ENCODE measurements around the gene PFKFB2.

PFKFB2 gene

GRCh38 chr1:207021876-207022596 is 31.0 kb upstream of the PFKFB2 start:
- no peak for DNase-seq (ENCODE audit: low read depth in 1 of 2, low spot score in 1 of 2)
- no peak overlapping the region for H3K27ac ChIP-seq (replicated peaks)
- TF ChIP-seq SPI1 (IDR thresholded peaks at IDR 0.05; ENCODE audit: borderline replicate concordance, low read depth) (no peak), GABPA (IDR thresholded peaks at IDR 0.05; ENCODE audit: low read depth) (no peak), POLR2AphosphoS5 (IDR thresholded peaks at IDR 0.05; ENCODE audit: low read depth) (no peak), CTCF (IDR thresholded peaks at IDR 0.05; ENCODE audit: insufficient read depth, low read length) (no peak), REST (IDR thresholded peaks at IDR 0.05; ENCODE audit: insufficient replicate concordance, low read depth) (no peak)
- no peaks in the 10 kb centered on the region for H3K27me3 ChIP-seq (ENCODE audit: insufficient read depth, poor library complexity, severe bottlenecking)
- no peak overlapping the region for H3K4me3 ChIP-seq (replicated peaks; ENCODE audit: insufficient read depth, low read length)

- H3K27me3 ChIP-seq (ENCODE audit: insufficient read depth, poor library complexity, severe bottlenecking) = no peaks in the 10 kb centered on the region
- H3K4me3 ChIP-seq (replicated peaks; ENCODE audit: insufficient read depth, low read length) = no peak overlapping the region
- no peak for DNase-seq (ENCODE audit: low read depth in 1 of 2, low spot score in 1 of 2)
- no peak overlapping the region for H3K27ac ChIP-seq (replicated peaks)
- TF ChIP-seq SPI1 (IDR thresholded peaks at IDR 0.05; ENCODE audit: borderline replicate concordance, low read depth) = no peak
- no peak for TF ChIP-seq GABPA (IDR thresholded peaks at IDR 0.05; ENCODE audit: low read depth)
- TF ChIP-seq CTCF (IDR thresholded peaks at IDR 0.05; ENCODE audit: insufficient read depth, low read length) = no peak
- TF ChIP-seq REST (IDR thresholded peaks at IDR 0.05; ENCODE audit: insufficient replicate concordance, low read depth) = no peak
- no peak for TF ChIP-seq POLR2AphosphoS5 (IDR thresholded peaks at IDR 0.05; ENCODE audit: low read depth)
Observed at GRCh38 chr1:207022996-207023679, 29.9 kb upstream of the PFKFB2 start.

- Histone ChIP-seq H3K27ac (replicated peaks) (peak overlapping the region; percentile 52), H3K27me3 (ENCODE audit: insufficient read depth, poor library complexity, severe bottlenecking) (no peaks in the 10 kb centered on the region), H3K4me3 (replicated peaks; ENCODE audit: insufficient read depth, low read length) (no peak overlapping the region)
- TF ChIP-seq POLR2AphosphoS5 (IDR thresholded peaks at IDR 0.05; ENCODE audit: low read depth) (peak; percentile 50; the same call in 1 of the 2 replicates), REST (IDR thresholded peaks at IDR 0.05; ENCODE audit: insufficient replicate concordance, low read depth) (peak; percentile 12), GABPA (IDR thresholded peaks at IDR 0.05; ENCODE audit: low read depth) (no peak)
- peak; percentile 42 to 78 for DNase-seq (ENCODE audit: low read depth in 1 of 2, low spot score in 1 of 2)
Observed at GRCh38 chr1:207024202-207025145, 28.6 kb upstream of the PFKFB2 start.

All from HL-60 (cell line).